IPS-NIHi11 (cell line): ENCODE data around the gene PAM.
"Not testable (repeated sequence)": the region's sequence is repeated elsewhere in the genome, so short reads cannot be mapped to it uniquely, and the experiment has no call there.

Experiments
- DNase-seq: peaks from one replicate; pipeline ENCODE4 v3.0.0; 2012; ENCODE audit warnings: mixed read lengths, low spot score

Gene PAM

GRCh38 chr5:103000089-103000488 lies 245.0 kb downstream of the PAM start:
- no peak for DNase-seq

GRCh38 chr5:103003872-103004271 lies 248.8 kb downstream of the PAM start:
- no peak for DNase-seq

DNA sequence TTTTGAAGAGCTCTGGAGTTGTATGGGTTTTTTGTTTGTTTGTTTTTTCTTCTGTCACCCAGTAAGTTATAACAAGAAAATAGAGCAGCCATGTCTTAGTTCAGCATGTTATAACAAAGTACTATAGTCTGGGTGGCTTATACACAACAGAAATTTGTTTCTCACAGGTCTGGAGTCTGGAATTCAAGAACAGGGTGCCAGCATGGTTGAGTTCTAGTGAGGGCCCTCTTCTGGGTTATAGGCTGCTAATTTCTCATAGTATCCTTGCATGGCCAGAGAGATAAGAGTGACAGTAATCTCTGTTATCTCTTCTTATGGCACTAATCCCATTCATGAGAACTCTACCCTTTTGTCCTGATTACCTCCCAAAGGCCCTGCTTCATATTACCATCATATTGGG lies 250.2 kb downstream of the PAM start:
- DNase-seq = no peak

DNA sequence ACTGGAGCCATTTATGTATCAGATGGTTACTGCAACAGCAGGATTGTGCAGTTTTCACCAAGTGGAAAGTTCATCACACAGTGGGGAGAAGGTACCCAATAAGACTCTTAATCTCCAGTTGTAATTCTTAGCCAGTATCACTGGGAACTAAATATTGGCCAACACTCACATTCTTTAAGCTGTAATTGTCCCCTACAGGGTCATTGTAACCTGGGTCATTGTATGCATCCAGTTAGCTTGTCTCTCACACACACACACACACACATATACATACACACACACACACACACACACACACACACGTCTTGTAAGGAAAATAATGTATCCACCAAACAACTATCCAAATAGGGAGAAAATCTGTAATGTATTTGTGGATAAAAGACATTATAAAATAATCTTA lies 251.8 kb downstream of the PAM start:
- no peak for DNase-seq

GRCh38 chr5:103010168-103010567 lies 255.1 kb downstream of the PAM start:
- DNase-seq = no peak

GRCh38 chr5:103013933-103014552 lies 258.9 kb downstream of the PAM start:
- no peak for DNase-seq

GRCh38 chr5:103014983-103015382 lies 259.9 kb downstream of the PAM start:
- DNase-seq = no peak

DNA sequence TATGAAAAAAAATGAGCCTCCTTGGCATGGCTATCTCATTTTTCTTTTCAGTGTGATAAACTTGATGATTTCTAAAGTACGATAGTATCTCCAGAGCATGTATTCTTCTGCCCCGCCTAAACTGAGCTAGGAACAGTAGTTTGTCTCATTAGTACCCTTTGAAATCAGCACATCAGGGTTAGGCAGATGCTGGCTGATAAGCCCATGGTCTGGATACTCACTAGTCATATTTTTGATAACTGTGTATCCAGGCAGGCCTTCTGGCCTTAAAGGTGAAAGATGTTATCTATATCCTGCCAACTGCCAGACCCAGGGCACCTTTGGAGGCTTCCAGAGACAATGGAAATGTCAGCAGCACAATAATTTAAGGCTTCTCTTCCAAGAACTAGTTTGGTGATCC lies 261.1 kb downstream of the PAM start:
- DNase-seq = no peak

DNA sequence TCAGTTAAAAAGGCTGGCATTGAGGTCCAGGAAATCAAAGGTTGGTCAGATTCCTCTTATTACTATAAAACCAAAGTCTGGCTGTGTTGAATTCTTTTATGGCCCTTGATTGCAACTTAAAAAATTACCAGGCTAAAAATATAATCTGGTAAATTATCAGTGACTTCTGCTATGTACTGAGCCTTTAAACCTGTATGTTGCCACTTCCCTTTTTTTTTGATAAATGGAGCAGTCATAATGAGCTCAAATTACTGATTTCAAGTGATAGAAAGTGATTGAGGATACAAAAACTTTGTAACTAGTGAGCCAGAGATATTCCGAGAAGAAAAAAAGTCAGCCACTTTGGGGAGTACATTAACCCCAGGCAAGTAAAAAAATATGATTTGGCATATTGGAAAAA lies 264.7 kb downstream of the PAM start:
- DNase-seq = no peak

- no peak for DNase-seq
Measured at GRCh38 chr5:103021314-103021713, 266.2 kb downstream of the PAM start.

DNA sequence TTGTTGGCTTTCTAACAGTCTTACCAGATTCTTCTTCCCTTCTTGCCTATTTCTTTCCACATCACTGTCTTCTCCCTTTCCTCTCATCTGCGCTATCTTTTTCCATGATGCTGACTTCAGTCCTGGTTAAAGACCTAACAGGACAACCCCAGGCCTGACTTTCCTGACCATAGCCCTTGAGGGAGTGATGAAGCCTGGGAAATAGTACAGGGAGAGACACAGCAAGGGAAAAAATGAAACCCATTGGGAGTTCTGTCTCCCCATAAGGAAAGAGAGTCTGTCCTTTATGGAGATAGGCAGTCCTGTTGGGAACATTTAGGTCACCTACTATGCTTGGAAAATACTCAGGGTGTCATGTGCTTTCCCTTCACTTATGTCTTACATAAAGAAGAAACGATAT lies 272.2 kb downstream of the PAM start:
- no peak for DNase-seq

DNA sequence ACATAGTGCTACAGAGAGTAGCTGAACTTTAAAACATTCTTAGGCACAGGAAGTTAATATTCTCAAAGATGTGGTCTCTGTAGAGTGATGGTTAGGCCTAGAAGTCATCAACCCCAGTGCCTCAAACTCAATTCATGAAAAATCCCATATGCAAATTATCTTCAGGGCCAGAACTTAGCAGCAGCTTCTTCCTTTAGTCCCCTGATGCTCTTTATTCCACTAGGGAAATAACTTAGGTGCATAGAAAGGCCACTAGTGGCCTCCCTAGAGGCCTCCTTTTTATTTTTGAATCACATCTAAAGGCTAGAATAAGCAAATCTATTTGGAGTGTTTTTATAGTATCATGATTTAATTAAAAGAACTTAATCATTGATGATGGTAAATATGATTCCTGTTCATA lies 276.5 kb downstream of the PAM start:
- DNase-seq = peak; percentile 21

DNA sequence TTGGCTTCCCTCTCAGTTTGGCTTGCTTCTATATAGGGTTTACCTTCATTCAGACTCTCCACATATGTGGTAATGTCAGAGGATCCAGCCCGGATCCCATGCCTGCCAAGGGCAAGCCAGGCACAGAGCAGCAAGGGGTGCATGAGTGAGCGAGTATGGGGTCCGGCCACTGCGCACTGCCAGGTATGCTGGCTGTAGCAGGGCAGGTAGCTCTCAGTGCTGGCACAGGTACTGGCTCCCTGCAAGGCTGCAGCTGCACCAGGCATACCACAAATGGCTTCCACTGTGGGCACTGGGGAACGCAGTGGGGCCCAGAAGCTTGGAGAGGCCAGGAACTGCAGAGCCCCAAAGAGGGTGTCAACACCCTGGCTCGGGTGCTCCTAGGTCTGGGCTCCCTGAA lies 278.6 kb downstream of the PAM start:
- no peak for DNase-seq

GRCh38 chr5:103034662-103035392 lies 279.7 kb downstream of the PAM start:
- no peak for DNase-seq

- DNase-seq = no peak
Measured at GRCh38 chr5:103035701-103036100, 280.6 kb downstream of the PAM start.

- DNase-seq = no peak
Measured at GRCh38 chr5:103036601-103037000, 281.5 kb downstream of the PAM start.

DNA sequence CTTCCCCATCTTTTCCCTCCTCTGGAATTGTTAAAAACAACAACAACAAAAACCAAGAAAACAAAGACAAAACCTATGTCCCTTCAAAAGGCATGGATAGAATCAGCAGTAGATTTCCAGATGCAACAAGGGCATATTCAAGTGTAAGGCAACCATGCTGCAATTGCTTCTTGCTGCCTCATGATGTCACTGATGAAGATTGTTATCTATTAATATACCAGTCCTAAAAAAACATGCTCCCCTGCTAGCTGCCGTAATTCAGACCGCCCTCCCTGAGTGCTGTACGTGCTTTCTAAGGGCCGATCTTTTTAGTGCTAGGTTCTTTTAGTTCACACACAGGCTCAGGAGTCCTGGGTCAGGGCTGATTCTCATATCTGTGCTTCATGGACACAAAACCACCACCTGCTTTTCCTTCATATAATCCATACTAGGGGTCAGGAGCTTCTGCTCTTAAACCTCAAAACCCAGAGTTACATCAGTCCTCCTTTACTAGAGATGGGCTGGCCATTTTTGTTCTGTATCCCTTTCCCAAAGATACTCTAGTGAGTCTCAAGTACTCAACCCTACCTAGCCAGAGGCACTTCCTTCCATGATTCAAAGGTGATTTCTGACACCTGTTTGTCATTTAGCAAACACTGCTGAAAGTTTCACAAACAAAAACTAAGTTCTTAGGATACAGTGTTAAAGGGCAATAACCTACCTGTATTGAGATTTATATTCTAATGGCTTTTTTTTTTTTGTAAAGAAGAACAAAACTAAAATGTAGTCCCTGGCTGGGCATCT lies 282.8 kb downstream of the PAM start:
- no peak for DNase-seq

DNA sequence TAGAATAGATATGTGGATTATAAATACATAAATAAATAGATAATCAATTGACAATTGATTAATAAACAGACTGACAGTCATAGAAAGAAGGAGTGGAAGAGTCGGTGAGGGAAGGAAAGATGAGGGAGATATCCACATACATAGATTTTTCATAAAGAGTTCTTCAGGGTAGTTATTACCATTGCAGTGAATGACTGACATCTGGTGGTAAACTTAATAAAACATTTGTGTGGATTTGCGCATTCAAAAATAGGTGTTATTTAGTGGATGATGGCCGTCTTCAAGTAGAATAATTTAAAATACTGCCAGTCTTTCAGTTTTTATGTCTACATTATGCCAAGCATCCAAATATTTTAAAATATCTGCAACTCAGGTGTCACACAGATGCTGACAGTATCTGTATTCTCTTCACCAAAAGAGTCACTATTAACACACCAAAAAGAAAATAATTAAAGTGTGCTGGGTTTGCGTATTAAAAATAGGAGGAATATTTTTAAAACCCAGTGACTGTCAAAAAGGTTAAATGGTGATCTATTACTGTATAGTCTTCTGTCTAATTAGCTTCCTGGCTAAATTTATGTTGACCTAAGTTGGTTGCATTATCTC lies 286.1 kb downstream of the PAM start:
- DNase-seq = no peak

DNA sequence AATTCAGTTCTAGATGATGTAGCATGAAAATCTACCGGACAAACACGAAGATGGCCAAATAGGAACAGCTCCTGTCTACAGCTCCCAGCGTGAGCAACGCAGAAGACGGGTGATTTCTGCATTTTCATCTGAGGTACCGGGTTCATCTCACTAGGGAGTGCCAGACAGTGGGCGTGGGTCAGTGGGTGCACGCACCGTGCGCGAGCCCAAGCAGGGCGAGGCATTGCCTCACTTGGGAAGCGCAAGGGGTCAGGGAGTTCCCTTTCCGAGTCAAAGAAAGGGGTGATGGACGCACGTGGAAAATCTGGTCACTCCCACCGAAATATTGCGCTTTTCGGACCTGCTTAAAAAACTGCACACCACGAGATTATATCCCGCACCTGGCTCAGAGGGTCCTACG lies 291.6 kb downstream of the PAM start:
- DNase-seq = not testable (repeated sequence)

GRCh38 chr5:103057208-103058130 lies 302.4 kb downstream of the PAM start:
- DNase-seq = no peak

DNA sequence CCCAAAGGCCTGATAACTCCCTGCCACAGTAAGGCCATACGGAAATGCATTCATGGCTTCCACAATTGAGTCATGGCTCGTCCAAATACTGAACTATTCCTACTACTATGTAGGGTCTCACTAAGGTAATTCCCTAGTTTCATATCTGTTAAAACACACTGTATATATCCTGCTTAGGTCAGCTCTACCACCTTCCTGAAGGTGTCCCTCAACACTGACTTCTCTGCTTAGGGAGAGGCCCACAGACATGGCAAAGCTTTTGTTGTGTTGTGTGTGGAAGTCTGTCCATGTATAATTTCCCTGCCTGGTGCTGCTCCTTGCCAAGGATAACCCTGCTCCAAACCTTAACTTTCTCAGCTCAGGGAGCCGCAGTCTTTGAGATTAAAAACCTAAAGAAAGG lies 304.4 kb downstream of the PAM start:
- no peak for DNase-seq
